HG02973 (cell line): ENCODE measurements around the gene UBE2Q2.
A peak's percentile ranks its signal among the peaks of the same experiment; 100 is the strongest.
"Not testable (repeated sequence)": the region's sequence is repeated elsewhere in the genome, so short reads cannot be mapped to it uniquely, and the experiment has no call there.

ENCODE experiments used
- ATAC-seq: cut with Tn5 transposase; IDR thresholded peaks from one replicate; pipeline ENCODE4 v1.9.1; 2021; ENCODE audit warnings: moderate library complexity; ENCODE audit not compliant: unreplicated experiment

Gene UBE2Q2

DNA sequence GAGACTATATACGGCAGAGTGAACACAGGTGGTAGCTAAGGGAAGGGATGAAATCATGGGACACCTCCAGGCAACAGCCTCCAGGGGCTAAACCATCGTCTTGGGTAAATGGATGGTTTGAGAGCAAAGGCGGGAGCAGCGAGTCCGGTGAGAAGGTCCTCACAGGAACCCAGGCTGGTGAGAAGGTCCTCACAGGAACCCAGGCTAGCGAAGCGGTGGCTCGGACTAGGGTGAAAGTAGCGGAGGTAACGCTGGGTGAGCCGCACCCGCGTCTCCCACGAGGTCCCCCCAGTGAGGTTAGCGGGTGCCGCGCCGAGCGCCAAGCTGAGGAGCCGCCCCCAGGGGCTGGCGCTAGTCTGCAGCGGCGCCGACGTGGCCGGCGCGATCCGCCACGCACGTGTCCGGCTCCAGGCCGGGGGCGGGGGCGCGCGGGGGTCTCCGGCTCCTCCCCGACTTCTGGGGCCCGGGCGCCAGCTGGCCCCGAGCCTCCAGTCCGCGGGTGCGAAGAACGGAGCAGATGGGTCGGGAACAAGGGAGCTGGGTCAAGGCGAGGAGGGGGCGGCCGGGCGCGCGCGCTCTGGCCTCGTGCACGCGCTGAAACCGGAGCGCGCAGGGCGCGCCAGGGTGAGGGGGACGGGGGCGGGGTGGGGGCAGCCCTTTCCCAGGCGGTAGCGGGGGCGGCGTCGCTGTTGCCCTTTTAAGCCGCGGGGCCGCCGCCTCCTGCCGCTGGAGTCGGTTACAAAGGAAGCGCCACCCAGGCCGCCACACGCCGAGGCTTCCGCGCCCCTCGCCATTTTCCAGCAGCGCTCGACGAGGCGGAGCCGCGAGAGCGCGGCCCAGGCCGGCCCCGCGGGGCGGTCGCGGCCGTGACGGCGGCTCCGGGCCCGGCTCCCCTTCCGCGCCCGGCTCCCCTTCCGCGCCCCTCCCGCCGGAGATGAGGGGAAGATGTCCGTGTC, at the start of gene UBE2Q2:
Gene UBE2Q2, plus strand, starts transcription at position 726 of the 956 bp plus-strand sequence. Its CDS starts 220 bp downstream, at position 946.
- ATAC-seq: peak; percentile 43

- ATAC-seq: no peak
Observed at GRCh38 chr15:75796321-75796720, 46.9 kb upstream of the UBE2Q2 start.

DNA sequence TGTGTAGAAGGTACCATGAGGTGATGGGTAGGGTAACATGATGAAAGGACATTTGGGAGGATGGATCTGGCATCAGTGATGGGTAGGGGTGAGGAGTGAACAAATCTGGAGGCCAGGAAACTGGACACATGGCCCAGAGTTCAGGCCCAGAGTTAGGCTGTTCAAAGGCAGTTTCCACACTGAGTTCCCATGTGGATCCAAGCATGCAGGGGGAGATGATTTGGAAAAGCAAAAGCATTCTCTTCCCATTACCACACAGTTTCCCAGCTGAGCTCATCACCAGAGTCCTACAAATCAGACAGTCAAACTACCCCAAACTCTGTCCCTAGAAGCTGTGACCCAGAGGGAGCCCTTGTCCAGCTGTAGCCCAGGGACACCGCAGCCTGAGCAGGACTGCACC, 46.1 kb upstream of the UBE2Q2 start:
- ATAC-seq: not testable (repeated sequence)

DNA sequence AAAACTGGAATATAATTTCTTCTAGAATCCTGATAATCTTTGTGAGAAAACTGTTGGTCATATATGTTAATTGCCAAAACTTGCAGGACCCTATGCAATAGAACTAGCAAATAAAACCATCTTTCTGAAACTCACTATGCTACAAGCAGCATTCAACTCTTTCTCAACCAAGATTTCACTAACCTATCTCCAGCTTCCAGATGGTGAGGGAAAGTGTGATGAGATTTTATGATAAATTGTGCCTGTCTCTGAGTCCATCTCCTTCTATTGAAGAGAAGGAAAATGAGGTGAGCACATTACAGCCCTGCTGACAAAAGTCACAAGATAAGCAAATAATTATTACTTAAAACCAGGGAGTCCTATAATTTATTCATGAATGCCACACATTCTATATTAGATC, 44.1 kb upstream of the UBE2Q2 start:
- no peak for ATAC-seq

- ATAC-seq: not testable (repeated sequence)
Observed at GRCh38 chr15:75800409-75800808, 42.8 kb upstream of the UBE2Q2 start.

DNA sequence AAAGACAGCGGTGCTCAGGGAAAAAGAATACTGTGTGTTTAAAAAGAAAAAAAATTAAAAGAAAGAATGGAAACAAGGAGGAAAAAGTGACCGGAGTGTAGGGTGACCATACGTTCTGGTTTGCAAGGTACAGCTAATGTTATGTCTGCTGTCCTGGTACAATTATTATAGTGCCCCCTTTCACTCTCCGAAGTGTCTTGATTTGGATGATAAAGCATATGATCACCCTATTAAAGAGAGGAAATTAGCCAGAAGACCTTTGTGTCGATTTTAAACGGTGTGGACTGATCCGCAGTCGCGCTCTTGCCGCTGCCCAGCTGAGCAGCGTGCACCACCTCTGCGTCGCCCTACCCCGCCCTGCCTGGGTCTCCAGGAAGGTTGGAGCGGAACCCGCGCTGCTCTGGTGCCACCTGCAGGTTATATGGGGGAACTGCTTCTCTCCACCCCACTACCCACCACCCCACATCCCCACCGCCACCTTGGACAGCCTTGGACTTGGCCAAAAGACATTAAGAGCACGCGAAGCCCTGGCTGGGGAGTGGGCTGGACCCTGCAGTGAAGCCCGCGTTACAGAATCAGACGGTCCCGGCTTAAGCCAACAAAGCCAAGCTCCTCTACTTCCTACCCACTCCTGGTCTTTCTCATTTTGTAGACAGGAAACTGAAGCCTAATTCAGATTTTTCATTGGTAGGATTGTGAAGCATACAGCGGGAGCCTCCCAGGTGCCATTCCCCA, 41.2 kb upstream of the UBE2Q2 start:
- no peak for ATAC-seq

DNA sequence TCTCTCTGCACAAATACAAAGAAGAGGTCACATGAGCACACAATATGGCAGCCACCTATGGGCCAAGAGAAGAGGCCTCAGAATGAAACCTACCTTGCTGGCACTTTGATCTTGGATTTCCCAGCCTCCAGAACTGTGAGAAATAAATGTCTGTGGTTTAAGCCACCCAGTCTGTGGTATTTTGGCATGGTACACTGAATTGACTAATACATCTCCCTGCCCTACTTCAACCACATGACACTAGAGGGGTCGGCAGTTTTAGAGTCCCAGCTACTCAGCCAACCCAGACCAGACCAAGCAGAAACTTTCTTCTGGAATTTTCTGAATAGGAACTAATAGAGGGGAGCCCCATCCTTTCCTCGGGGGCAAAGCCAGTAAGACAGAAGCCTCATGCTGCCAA, 35.8 kb upstream of the UBE2Q2 start:
- not testable (repeated sequence) for ATAC-seq

DNA sequence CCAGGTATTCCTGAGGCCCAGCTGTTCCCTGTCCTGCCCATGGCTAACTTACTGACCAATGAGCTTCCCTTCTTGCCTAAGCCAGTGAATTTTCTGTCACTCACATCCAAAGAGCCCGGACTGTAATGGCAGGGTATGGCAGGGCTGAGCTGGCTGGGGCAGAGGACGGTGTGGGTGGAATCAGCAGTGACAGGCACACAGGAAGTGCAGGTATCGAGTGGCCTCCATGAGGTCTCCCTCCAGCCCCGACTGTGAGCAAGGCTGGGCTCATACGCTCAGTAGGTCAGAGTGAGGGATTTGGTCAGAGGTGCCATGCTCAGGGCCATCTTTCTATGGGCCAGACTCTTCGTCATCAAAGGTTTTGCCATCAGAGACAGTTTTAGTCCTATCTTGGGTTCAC, 35.2 kb upstream of the UBE2Q2 start:
- not testable (repeated sequence) for ATAC-seq

DNA sequence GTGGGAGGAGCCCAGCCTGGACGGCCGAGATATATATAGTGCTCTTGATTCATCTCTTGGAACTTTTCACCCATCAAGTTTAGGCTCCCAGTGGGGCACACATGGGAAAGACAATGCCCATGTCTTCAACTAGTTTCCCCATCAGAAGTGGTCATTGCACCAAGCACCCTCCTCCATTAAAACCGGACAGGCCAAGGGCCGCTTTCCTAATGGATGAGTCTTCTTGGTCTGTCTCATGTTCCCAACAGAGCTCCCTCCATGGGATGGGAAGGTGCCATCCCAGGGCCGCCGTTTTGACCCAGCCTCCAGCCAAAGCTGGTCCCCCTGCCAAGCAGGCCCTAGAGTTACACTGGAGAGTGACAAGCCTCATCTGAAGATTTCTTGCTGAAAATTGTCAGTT, 34.7 kb upstream of the UBE2Q2 start:
- no peak for ATAC-seq

GRCh38 chr15:75809986-75810750, 33.1 kb upstream of the UBE2Q2 start:
- ATAC-seq: no peak

DNA sequence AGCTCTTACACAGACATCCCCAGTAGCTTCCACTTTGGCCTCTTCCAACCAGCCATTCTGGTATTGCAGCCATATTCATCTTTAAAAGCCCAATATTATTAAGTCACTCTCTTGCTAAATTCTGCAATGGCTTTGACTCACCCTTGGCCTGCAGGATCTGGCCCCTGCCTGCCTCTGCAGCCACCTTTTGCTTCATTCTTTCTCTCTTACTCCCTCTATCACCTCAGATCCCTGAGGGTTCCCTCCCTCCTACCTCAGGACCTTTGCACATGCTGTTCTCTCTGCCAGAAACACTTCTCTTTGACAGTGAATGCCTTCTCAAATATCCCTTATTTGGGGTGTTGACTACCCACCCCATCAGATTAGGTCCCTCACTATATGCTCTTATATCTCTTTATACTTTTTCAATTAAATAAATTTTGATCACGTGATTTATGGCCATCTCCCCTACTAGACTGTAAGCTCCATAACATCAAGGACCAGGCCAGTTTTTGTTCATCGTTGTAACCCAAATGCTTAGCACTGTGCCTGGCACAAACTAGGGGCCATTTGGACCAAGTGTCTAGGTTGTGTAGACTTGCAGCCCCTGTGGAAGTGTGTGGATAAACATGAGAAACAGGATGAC, 32.3 kb upstream of the UBE2Q2 start:
- ATAC-seq: no peak

- no peak for ATAC-seq
Observed at GRCh38 chr15:75811626-75812025, 31.6 kb upstream of the UBE2Q2 start.

- no peak for ATAC-seq
Observed at GRCh38 chr15:75814794-75815193, 28.5 kb upstream of the UBE2Q2 start.

GRCh38 chr15:75815811-75816719, 27.2 kb upstream of the UBE2Q2 start:
- no peak for ATAC-seq

DNA sequence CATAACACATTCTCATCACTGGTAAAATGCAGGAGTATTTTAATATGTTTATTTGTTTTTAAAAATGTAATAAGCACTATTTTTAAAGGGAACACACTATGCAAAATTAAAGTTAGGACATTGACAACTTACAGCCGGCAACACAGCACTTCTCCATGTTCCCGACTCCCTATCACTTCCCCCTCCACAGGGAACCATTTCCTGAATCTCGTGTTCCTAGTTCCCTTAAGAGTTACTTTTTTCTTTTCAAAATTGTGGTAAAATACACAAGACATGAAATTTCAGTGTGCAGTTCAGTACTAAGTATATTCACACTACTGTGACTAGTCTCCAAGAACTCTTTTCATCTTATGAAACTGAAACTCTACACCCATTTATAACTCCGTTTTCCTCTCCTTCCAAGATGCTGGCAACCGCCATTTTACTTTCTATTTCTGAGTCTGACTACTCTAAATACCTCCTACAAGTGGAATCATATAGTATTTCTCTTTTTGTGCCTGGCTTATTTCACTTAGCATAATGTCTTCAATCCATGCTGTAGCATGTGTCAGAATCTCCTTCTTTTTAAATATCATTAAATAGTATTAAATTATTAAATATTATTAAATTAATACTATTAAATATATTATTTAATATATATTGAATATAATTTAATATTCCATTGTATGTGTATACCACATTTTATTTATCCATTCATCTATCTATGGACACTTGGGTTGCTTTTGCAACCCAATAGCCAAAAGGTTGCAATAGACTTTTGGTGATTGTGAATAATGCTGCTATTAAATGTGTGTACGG, 25.9 kb upstream of the UBE2Q2 start:
- no peak for ATAC-seq

- no peak for ATAC-seq
Observed at GRCh38 chr15:75820206-75820605, 23.0 kb upstream of the UBE2Q2 start.

GRCh38 chr15:75821786-75822345, 21.4 kb upstream of the UBE2Q2 start:
- ATAC-seq: no peak

- no peak for ATAC-seq
Observed at GRCh38 chr15:75822685-75823278, 20.5 kb upstream of the UBE2Q2 start.
